AG09319 (cell line): ENCODE measurements around the gene GNG13.
"Not testable (repeated sequence)": the region's sequence is repeated elsewhere in the genome, so short reads cannot be mapped to it uniquely, and the experiment has no call there.

Experiments used
- DNase-seq: peaks from one replicate; pipeline ENCODE4 v3.0.0-alpha.2; 2010; ENCODE audit warnings: low read depth; ENCODE audit errors: extremely low read depth
- CTCF ChIP-seq: IDR thresholded peaks from 2 replicates; pipeline ENCODE4 v1.5.1; 2011; ENCODE audit warnings: low read depth, mild to moderate bottlenecking, inconsistent platforms, low read length, moderate library complexity

The GNG13 gene

DNA sequence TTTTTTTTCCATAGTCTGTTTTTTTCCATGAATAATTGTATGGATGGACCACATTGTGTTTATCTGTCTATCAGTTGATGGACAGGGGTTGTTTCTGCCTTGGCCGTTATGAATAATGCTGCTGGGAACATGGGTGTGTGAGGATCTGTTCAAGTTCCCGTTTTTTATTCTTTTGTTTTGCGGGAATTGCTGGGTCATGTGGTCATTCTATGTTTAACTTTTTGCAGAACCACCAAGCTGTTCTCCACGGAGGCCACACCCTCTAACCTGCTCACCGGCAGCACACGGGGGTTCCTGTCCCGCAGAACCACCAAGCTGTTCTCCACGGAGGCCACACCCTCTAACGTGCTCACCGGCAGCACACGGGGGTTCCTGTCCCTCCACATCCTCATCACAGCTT is 45.9 kb downstream of the GNG13 start:
- DNase-seq, result no peak
- no peak for TF ChIP-seq CTCF

GRCh38 chr16:754121-754607 is 46.4 kb downstream of the GNG13 start:
- not testable (repeated sequence) for DNase-seq

- no peak for TF ChIP-seq CTCF
- DNase-seq, result no peak
These were observed 48.6 kb downstream of the GNG13 start for GRCh38 chr16:752007-752312.

DNA sequence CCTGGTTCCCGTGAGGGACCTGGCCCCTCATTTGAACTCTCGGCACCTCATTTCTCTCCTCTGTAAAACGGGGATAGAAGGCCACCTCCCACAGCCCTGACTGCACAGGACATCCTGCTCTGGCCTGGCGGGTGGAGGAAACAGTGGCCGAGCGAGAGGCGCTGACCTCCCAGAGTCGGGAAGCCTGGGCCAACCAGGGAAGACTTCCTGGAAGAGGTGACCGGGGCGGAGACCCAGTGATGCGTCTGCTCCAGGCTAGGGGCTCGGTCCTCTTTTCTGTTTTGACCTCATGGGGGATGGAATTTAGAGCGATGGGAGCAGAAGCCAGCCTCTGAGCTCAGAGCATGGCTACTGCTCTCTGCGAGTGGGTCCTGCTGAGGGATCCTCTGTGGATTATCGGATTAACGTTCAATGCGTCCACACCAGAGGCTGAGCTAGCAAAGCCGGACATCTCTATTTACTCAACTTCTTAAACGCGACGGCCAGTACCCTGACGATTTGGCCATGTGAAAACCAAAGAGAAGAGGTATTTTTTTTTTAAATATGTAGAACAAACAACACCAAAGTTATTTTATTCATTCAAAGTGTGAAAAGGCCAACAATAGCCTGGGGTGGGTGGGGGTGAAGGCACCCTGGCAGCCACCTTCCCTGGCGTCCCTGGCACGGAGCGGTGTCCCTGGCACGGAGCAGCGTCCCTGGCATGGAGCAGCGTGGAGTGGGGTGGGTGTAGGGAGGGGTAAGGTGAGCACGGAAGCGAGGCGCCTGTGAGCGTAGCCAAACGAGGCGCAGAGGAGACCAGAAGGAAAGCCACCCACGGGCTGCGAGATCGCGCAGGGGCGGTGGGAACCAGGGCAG is 49.2 kb downstream of the GNG13 start:
- TF ChIP-seq CTCF, result no peak
- DNase-seq, result no peak

DNA sequence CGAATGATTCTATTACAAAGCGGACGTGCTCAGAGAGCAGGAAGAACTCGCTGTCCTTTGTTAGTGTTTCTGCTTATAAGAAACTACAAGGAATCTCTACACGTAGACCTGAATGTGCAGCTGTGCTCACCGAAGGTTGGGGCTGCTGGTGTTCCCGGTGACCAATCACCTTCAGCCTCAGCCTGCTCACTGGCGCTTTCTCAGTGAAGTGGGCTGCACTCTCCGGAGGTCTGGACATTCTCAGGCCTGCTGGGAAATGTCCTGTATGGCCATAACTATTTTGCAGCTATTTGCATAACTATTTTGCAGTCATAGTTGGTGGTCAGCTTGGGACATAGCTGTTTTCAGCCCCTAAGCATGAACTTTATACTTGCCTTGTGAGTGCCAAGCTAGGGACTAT is 50.0 kb downstream of the GNG13 start:
- TF ChIP-seq CTCF, result no peak
- no peak for DNase-seq

- TF ChIP-seq CTCF, result no peak
- DNase-seq, result peak; percentile 60
These were observed 51.5 kb downstream of the GNG13 start for GRCh38 chr16:749010-749409.
